ENCODE data around the gene PATZ1. TPM values are rescaled to one million over a fixed set of nuclear protein-coding genes. Genes with fewer than 3 reads are reported as not detected.
A peak's percentile ranks its signal among the peaks of the same experiment; 100 is the strongest.

The PATZ1 gene
- total RNA-seq, 2 experiments from 2014 or later: 35.3 to 36.3 TPM

DNA sequence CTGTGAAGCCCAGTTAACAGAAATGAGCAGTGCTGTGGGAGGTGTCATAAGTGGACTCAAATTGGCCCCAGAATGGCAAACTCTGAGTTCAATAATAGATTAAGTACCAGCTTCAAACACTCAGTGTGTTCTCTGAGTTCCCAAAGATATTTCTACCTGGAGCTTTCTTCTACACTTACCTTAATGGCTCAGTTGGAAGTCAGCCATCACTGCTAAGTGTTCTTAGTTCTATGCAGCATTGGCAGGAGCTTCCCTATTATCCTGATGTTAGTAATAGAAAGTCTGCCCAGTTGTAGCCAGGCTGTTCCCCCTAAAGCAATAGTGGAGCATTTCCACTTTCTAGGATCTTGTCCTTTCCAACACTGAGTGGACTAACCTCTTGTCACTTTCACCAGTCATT is 44.1 kb downstream of the PATZ1 start:
- Mint-ChIP-seq H3K4me1 (peaks cover 26% of the 10 kb centered on the region), H3K9me3 (no peaks in the 10 kb centered on the region), H3K4me3 (no peak overlapping the region), H3K36me3 (peaks cover 4% of the 10 kb centered on the region), H3K27ac (no peak overlapping the region), H3K27me3 (no peaks in the 10 kb centered on the region)
- no peak for DNase-seq

DNA sequence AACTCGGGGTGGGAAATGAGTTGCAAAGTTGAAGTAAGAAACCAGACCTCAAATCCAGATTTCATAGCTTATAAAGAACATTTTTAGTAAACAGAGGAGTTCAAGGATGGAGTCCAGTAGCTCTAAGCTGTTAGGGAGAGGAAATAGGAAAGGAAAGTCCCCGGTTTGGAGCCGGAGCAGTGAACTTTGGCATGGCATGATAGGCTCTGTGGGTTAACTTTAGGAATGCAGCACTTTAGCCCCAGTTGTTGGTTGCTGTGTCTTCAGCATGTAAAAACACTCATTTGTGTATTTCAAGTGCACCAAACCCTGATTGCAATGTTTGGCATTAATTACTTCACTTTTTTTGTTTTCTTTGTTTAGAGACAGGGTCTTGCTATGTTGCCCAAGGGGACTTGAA is 45.2 kb downstream of the PATZ1 start:
- no peak overlapping the region for H3K4me3 Mint-ChIP-seq
- no peak overlapping the region for H3K27ac Mint-ChIP-seq
- peaks cover 31% of the 10 kb centered on the region for H3K4me1 Mint-ChIP-seq
- no peaks in the 10 kb centered on the region for H3K9me3 Mint-ChIP-seq
- no peaks in the 10 kb centered on the region for H3K27me3 Mint-ChIP-seq
- DNase-seq: no peak
- H3K36me3 Mint-ChIP-seq: no peaks in the 10 kb centered on the region

DNA sequence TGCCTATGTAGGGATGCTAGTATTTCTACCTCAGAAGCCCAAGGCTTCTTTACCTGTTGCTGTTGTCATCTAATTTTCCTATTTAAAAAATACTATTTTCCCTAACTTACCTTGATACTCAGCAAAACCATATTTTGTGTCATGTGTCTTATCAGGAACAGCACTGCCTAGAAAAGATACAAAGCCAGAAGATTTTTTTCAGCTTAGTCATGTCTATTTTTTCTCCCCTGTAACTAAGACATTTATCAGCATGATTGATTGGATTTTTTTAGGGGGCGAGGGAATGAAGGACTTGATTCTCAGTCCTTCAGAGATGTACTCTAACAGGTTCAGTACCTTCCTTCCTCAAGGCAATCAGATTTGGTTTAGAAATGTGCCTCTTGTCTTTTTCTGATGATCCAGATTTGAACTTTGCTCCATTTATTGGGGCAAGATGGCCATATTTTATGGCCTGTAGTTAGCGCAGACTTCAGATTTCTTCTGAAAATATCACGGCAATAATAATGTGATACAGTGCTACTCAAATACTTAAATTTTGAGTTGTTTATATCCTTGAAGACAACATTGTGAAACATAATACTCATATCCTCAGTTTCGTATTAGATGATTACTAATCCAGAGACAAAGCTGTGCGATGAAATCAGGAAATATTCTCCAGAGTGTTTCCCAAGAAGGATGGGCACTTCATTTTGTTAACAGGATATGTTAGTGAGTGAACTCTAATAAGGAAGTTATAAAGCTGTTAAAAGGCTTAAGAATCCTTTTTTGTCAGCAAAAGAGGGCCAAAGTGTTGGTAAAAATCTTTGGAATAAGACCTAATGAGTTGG is 50.1 kb downstream of the PATZ1 start:
- H3K9me3 Mint-ChIP-seq: peaks cover 2% of the 10 kb centered on the region
- DNase-seq: no peak
- H3K27ac Mint-ChIP-seq: peak overlapping the region; percentile 80
- H3K4me1 Mint-ChIP-seq: peaks cover 47% of the 10 kb centered on the region
- H3K27me3 Mint-ChIP-seq: no peaks in the 10 kb centered on the region
- H3K36me3 Mint-ChIP-seq: peaks cover 5% of the 10 kb centered on the region
- peak overlapping the region; percentile 50 for H3K4me3 Mint-ChIP-seq

DNA sequence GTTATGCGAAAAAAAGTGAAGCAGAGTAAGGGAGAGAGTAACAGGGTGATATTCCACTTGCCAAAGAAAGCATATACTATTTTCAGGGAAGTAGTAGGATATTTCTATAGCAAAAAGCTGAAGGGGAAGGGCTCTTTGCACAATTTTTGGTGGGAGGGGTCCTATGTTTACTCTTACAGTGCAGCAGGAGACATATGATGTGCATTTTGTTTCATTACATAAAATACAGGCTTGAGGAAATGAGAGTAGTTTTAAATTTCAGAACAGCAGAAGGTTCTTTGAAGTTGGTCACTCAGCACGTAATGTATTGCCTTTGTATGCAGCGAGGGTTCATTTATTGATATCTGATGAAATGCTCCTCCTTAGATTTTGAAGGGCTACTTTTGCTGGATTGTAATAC is 50.8 kb downstream of the PATZ1 start:
- peaks cover 2% of the 10 kb centered on the region for H3K9me3 Mint-ChIP-seq
- H3K4me1 Mint-ChIP-seq: peaks cover 46% of the 10 kb centered on the region
- peak overlapping the region; percentile 80 for H3K27ac Mint-ChIP-seq
- peaks cover 5% of the 10 kb centered on the region for H3K36me3 Mint-ChIP-seq
- no peaks in the 10 kb centered on the region for H3K27me3 Mint-ChIP-seq
- H3K4me3 Mint-ChIP-seq: peak overlapping the region; percentile 50
- DNase-seq: no peak

DNA sequence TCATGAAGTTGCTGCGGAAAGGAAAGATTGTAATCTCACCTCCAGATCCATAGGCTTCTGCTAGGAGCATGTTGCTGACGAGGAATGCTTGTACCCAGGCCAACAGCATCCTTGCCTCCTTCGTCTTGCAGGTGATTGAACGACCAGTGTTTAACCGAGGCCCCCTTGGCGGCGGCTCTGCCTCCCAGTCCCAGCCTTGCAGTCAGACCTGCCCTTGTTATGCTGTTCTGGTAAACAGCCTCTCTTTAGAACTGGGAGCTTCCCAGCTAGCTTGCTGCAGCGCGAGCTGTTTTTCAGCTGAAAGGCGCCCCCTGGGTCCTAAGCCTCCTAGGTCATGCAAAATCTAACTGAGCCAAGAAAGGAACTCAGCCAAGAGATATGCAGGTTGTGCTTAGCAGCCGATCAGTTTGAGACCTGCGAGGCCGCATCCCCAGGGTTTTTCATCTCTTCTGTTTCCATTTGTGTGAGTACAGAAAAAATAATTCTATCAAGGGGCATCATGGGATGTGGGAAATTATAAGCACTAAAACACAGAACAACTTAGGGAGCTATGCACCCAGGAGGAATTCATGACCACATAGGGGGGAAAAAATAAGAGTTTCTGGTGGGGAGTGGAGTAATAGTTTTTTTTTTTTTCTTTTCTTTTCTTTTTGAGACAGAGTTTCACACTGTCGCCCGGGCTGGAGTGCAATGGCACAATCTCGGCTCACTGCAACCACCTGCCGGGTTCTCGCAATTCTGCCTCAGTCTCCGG is 53.7 kb downstream of the PATZ1 start, which contains the start of gene PIK3IP1:
Gene PIK3IP1 (minus strand): TSS at position 253 of the 754 bp plus-strand sequence. CDS start 144 bp downstream, at position 109.
- H3K4me3 Mint-ChIP-seq: peak within 1 kb of the TSS; percentile 89
- peaks cover 66% of the 10 kb centered on the region for H3K4me1 Mint-ChIP-seq
- H3K27me3 Mint-ChIP-seq: no peaks in the 10 kb centered on the region
- H3K36me3 Mint-ChIP-seq: peaks cover 19% of the 10 kb centered on the region
- DNase-seq: peak; percentile 80
- peak within 1 kb of the TSS; percentile 91 for H3K27ac Mint-ChIP-seq
- H3K9me3 Mint-ChIP-seq: peaks cover 2% of the 10 kb centered on the region

DNA sequence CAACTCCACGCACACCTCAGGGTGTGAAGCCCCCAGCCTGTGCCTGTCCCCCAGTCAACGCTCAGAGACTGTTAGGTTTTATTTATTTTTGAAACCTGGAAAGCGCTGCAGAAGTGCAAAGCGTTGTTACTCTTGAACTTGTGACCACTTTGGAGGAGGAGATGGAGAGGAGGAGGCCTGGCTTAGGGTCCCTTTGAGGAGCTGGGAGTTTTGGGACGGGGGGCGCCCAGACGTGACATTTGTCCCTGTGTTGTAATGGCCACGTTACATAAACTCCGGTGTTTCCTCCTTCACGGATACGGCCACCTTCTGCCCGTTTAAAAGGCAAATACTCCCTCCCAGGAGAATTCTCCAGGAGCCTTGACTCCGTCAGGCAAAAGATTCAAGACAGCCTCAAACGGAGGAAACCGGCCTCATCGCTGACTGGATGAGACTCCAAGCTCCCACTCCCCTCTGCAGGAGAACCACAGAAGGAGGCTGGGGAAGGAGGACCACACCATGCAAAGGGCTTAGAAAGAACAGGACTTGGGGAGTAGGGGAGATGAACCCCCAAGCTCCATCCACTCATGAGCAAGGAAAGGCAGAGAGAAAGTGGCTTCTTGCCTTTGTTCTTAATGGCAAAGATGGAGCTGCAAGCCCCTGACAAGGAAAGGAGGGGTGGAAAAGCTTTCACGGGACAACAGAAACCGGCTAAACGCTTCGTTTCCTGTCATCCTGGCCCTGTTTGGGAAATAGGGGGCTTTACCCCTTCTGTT is 54.5 kb downstream of the PATZ1 start:
- peak overlapping the region; percentile 89 for H3K4me3 Mint-ChIP-seq
- peak overlapping the region; percentile 91 for H3K27ac Mint-ChIP-seq
- peaks cover 2% of the 10 kb centered on the region for H3K9me3 Mint-ChIP-seq
- no peaks in the 10 kb centered on the region for H3K27me3 Mint-ChIP-seq
- peaks cover 21% of the 10 kb centered on the region for H3K36me3 Mint-ChIP-seq
- peaks cover 66% of the 10 kb centered on the region for H3K4me1 Mint-ChIP-seq
- no peak for DNase-seq

DNA sequence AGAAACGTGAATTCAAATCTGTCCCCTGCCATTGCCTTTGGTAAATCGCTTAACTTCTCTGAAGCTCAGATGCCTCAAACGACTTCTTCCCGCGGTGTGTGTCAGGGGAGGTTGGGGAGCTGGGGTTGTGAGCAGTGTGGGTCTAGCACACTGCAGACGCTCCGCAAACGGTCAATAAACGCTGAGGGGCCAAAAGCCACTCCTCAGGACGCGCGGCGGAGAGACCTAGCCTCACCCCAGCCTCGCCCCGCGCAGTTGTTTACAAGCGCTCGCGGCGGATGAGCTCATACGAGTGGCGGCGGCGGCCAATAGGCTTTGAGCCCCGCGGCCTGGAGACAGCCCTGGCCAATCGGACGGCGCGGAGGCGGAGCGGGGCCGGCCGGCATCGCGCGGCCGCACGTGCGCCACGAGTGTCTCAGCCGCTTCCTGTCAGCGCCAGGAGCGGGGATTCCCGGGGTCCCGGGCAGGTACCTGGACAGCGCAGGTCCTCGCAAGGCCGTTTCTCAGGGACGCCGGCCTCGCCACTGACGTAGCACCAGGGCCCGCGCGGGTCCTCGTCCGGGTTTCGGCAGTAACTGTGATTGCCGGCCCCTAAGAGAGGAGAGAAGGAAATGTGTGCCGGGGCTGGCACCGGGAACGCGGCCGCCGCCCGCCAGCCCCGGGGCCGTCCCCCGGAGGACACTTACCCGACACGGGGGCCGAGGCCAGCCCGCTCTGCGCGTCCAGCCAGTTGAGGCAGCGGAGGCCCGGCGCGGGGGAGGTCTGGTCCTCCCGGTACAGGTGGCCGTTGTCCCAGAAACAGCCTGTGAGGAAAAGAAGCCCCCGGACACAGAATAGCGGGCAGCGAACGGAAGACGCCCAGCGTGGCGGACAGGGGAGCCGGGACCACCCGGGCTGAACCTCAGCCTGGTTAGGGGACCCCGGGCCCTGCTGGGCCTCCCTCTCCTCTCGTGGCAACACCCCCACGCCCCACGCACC is 55.4 kb downstream of the PATZ1 start:
- peaks cover 2% of the 10 kb centered on the region for H3K9me3 Mint-ChIP-seq
- H3K27me3 Mint-ChIP-seq: no peaks in the 10 kb centered on the region
- H3K27ac Mint-ChIP-seq: peak overlapping the region; percentile 99
- peaks cover 21% of the 10 kb centered on the region for H3K36me3 Mint-ChIP-seq
- peak; percentile 96 for DNase-seq
- peak overlapping the region; percentile 92 for H3K4me3 Mint-ChIP-seq
- peaks cover 64% of the 10 kb centered on the region for H3K4me1 Mint-ChIP-seq

DNA sequence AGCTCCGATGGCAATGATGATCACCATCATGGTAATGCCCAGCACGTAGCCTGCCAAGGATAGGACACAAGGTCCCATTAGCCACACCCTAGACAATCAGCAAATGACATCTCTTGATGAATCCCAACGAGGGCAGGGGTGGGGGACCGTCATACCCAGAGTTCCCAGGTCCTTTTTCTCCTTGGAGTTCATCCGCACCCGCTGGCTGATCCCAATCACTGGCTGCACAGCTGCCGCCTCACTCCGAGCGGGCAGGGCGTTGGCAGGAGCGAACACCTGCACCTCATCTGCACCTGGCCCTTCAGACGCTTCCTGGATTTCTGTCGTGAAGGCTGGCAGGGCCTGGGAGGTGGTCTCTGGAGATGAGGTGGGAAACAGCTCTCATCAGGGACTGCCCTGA is 56.8 kb downstream of the PATZ1 start:
- Mint-ChIP-seq H3K9me3 (peaks cover 1% of the 10 kb centered on the region), H3K4me3 (peak overlapping the region; percentile 92), H3K27ac (peak overlapping the region; percentile 99), H3K27me3 (no peaks in the 10 kb centered on the region), H3K4me1 (peaks cover 71% of the 10 kb centered on the region), H3K36me3 (peaks cover 29% of the 10 kb centered on the region)
- DNase-seq: no peak

DNA sequence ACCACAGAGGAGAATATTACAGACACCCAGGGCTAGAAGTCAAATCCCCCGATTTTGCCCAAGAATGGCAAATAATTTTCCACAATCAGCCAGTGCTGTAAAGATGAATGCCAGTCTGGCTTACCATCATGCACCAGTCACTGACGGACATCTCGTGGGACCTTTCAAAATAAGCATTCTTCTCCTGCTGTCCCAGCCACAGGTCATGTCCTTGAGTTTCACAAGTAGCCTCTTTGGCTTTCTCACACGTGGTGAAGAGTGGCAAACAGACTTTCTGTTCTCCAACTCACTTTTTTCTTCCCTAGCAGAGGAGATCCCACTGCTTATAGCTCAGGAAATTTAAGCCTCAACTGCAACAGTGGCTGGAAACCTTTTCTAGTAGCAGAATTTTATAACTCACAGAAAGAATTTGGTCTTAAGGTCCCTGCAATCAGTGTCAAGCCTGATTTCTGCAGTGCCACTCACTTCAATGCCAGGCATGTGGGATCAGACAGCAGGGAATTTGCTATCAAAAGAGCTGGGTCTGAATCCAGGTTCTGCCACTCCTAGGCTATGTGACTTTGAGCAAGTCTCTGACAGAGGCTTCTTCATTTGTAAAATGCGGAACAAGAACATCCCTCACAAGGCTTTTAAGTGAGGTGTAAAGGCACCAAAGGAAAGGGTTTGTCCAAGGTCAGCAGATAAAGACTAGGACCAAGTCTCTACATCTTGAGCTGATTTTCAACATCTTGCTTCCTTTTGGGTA is 57.5 kb downstream of the PATZ1 start:
- H3K27ac Mint-ChIP-seq: peak overlapping the region; percentile 99
- peaks cover 73% of the 10 kb centered on the region for H3K4me1 Mint-ChIP-seq
- no peak for DNase-seq
- peak overlapping the region; percentile 92 for H3K4me3 Mint-ChIP-seq
- H3K36me3 Mint-ChIP-seq: peaks cover 26% of the 10 kb centered on the region
- H3K9me3 Mint-ChIP-seq: no peaks in the 10 kb centered on the region
- H3K27me3 Mint-ChIP-seq: no peaks in the 10 kb centered on the region

DNA sequence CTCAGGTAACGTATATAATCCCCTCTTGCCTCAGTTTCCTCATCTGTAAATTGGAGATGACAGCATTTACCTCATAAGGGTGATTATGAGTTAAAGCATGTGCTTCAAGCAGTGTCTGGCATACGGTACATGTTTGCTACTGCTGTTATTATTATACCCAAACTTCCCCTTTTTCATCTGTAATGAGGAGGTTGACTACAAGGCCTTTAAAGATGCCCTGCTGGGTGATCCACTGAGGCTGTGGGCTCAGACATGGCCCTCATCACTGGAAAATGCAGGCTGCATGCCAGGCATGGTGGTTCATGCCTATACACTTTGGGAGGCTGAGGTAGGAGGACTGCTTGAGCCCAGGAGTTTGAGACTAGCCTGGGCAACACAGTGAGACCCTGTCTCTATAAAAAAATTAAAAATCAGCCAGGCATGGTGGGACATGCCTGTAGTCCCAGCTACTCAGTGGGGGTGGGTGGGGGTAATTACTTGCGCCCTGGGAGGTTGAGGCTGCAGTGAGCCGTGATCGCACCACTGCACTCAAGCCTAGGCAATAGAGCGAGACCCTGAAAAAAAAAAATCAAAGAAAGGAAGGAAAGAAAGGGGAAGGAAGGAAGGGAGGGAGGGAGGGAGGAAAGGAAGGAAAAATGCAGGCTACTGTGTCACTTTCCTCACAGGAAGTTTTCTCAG is 58.2 kb downstream of the PATZ1 start:
- H3K4me3 Mint-ChIP-seq: peak overlapping the region; percentile 92
- no peak for DNase-seq
- peaks cover 76% of the 10 kb centered on the region for H3K4me1 Mint-ChIP-seq
- no peaks in the 10 kb centered on the region for H3K27me3 Mint-ChIP-seq
- peak overlapping the region; percentile 99 for H3K27ac Mint-ChIP-seq
- peaks cover 30% of the 10 kb centered on the region for H3K36me3 Mint-ChIP-seq
- no peaks in the 10 kb centered on the region for H3K9me3 Mint-ChIP-seq

DNA sequence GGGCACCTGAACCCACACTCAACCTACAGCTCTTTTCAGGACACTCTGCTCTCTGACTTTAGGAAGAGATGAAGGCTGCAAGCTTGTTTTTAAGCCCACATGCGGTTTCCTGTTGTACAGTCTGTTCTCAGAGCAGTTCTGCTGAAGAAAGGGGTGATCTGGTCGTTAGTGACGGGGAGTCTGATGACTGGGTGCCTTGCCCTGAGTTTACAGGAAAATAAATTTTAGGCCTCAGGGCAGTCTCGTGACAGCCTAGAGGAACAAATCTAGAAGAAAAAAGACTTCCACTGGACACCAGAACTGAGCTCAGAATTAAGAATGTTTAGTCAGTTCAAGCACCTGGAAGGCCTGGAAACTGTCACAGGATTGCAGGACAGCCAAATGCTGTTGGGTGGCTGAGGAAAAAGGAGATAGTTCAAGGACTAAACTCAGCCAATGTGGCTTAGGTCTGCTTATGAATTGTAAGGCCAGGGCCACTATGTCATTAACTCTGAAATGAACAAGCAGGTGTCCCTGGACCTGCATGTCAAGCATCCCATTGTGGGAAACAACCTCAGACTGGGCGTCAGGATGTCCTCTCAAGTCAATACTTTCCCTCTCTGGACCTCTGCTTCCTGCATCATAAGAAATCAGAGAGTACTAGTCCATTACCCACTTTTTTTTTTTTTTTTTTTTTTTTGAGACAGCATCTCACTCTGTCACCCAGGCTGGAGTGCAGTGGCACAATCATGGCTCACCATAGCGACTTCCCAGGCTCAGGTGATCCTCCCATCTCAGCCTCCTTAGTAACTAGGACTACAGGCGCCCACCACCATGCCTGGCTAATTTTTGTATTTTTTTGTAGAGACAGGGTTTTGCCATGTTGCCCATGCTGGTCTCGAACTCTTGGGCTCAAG is 59.5 kb downstream of the PATZ1 start:
- peak; percentile 58 for DNase-seq
- H3K27me3 Mint-ChIP-seq: no peaks in the 10 kb centered on the region
- H3K4me1 Mint-ChIP-seq: peaks cover 74% of the 10 kb centered on the region
- peaks cover 33% of the 10 kb centered on the region for H3K36me3 Mint-ChIP-seq
- peak overlapping the region; percentile 99 for H3K27ac Mint-ChIP-seq
- H3K4me3 Mint-ChIP-seq: peak overlapping the region; percentile 58
- H3K9me3 Mint-ChIP-seq: no peaks in the 10 kb centered on the region
